Measurements from ENCODE around the gene TSPAN4.

DNA sequence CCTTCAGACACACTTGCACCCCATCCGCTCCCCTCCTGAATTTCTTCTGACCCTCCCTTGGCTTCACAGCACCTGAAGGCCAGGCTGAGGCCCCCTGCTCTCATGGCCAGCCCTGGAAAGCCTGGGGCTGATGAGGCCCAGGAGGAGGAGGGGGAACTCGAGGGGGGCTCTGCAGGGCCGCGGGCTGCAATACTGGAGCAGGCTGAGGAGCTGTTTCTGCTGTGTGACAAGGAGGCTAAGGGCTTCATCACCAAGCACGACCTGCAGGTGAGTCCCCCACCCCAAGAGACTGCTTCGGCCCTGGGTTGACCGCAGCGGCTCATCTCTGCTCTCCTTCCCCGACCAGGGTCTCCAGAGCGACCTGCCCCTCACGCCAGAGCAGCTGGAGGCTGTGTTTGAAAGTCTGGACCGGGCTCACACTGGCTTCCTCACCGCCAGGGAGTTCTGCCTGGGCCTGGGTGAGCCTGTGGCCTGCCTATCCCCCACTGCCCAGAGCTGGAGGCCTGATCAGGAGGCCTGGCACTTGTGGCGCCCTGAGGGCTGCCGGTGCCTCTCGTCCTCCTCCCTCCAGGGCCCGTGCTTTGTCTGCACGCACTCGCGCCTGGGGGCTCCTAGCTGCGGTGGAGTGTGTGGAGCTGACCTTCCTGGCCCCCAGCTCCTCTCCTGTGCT lies 14.0 kb upstream of the TSPAN4 start:
- TF ChIP-seq CTCF (conservative IDR thresholded peaks at IDR 0.05 in 1 of 2, IDR thresholded peaks at IDR 0.05 in 1 of 2; ENCODE audit: extremely low read depth in 1 of 2, insufficient read depth in 1 of 2, low read depth in 1 of 2, low read length in 2 of 2), result no peak
- TF ChIP-seq EZH2 (IDR thresholded peaks at IDR 0.05; ENCODE audit: borderline replicate concordance, low read length), result no peak
